Tibial nerve (tissue), 3 donors: ENCODE results near the gene GRB2.

ENCODE experiments used
- EP300 ChIP-seq, 2 donors: sonication (generic); formaldehyde crosslinking; IDR thresholded peaks; one replicate each; pipeline ENCODE4 v1.6.1; 2017; ENCODE audit warnings: antibody characterized with exemption in 2 of 2, mild to moderate bottlenecking in 1 of 2
- POLR2A ChIP-seq, 2 donors: fragments of 450-650 bp; IDR thresholded peaks; one replicate each; pipeline ENCODE4 v1.6.1; 2017; ENCODE audit warnings: antibody characterized with exemption in 2 of 2, mild to moderate bottlenecking in 2 of 2, moderate library complexity in 2 of 2

DNA sequence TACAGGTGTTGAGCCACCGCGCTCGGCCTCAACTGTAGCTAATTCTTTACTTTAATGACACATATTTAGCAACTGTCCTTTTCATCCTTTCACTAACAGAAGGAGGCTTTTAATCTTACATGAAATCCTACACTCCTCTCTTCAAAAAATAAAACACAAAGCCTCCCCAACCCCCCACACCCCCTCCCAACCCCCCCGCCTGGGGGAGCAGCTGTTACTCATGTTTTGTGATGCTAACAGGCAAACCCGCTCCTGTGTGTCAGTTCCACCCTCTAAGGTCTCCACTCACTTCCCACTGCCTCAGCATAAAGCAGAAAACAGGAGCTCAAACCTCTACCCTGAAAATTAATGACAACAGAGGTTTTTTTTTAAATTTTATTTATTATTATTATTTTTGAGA is 60.8 kb downstream of the GRB2 start:
- TF ChIP-seq POLR2A (IDR thresholded peaks at IDR 0.05) (no peak), EP300 (IDR thresholded peaks at IDR 0.05) (no peak)
